ENCODE data around the gene GPRC5B. TPM values are rescaled to one million over a fixed set of nuclear protein-coding genes. Genes with fewer than 3 reads are reported as not detected.
A peak's percentile ranks its signal among the peaks of the same experiment; 100 is the strongest.

Gene GPRC5B, protein sequence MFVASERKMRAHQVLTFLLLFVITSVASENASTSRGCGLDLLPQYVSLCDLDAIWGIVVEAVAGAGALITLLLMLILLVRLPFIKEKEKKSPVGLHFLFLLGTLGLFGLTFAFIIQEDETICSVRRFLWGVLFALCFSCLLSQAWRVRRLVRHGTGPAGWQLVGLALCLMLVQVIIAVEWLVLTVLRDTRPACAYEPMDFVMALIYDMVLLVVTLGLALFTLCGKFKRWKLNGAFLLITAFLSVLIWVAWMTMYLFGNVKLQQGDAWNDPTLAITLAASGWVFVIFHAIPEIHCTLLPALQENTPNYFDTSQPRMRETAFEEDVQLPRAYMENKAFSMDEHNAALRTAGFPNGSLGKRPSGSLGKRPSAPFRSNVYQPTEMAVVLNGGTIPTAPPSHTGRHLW
- polyA plus RNA-seq = not detected

- Mint-ChIP-seq H3K27ac (peak within 1 kb of the TSS in 1 of 3 donors; percentile 76), H3K9me3 (no peaks in the 10 kb centered on the region), H3K4me1 (peaks cover 4 to 22% (median 14%) of the 10 kb centered on the region in 3 donors), H3K27me3 (peaks cover 36% of the 10 kb centered on the region), H3K36me3 (no peaks in the 10 kb centered on the region), H3K4me3 (peak within 1 kb of the TSS; percentile 65 to 93 (median 82))
Observed at GRCh38 chr16:19884611-19885450, at the start of gene GPRC5B. Gene GPRC5B (minus strand): TSS chr16:19884848. CDS start chr16:19872845, 12,003 bp downstream.

- Mint-ChIP-seq H3K27me3 (peaks cover 3% of the 10 kb centered on the region), H3K9me3 (no peaks in the 10 kb centered on the region), H3K4me1 (no peaks in the 10 kb centered on the region), H3K27ac (no peak overlapping the region), H3K36me3 (no peaks in the 10 kb centered on the region), H3K4me3 (no peak overlapping the region)
Observed at GRCh38 chr16:19933740-19934139, 49.1 kb upstream of the GPRC5B start.

GRCh38 chr16:19929062-19929511 lies 44.4 kb upstream of the GPRC5B start:
- H3K27me3 Mint-ChIP-seq = peaks cover 2% of the 10 kb centered on the region
- no peaks in the 10 kb centered on the region for H3K4me1 Mint-ChIP-seq
- no peaks in the 10 kb centered on the region for H3K36me3 Mint-ChIP-seq
- H3K9me3 Mint-ChIP-seq = no peaks in the 10 kb centered on the region
- no peak overlapping the region for H3K27ac Mint-ChIP-seq
- H3K4me3 Mint-ChIP-seq = no peak overlapping the region

DNA sequence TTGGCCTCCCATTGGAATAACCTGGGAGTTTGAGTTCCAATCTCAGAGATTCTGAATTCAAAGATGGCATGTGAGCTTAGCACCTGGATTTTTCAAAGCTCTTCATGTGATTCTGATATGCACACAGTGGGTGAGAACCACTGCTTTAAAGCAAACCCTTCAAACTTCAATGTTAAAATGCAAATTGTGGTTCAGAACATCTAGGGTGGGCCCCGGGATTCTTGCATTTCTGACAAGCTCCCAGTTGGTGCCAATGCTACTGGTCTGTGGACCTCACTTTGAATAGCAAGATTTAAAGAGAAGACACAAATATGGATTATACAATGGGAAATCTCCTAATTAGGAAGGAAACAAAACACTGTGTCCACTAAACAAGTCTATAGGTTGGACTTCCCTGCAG lies 43.8 kb upstream of the GPRC5B start:
- H3K27me3 Mint-ChIP-seq = peaks cover 2% of the 10 kb centered on the region
- no peak overlapping the region for H3K4me3 Mint-ChIP-seq
- no peak overlapping the region for H3K27ac Mint-ChIP-seq
- no peaks in the 10 kb centered on the region for H3K4me1 Mint-ChIP-seq
- no peaks in the 10 kb centered on the region for H3K9me3 Mint-ChIP-seq
- no peaks in the 10 kb centered on the region for H3K36me3 Mint-ChIP-seq

DNA sequence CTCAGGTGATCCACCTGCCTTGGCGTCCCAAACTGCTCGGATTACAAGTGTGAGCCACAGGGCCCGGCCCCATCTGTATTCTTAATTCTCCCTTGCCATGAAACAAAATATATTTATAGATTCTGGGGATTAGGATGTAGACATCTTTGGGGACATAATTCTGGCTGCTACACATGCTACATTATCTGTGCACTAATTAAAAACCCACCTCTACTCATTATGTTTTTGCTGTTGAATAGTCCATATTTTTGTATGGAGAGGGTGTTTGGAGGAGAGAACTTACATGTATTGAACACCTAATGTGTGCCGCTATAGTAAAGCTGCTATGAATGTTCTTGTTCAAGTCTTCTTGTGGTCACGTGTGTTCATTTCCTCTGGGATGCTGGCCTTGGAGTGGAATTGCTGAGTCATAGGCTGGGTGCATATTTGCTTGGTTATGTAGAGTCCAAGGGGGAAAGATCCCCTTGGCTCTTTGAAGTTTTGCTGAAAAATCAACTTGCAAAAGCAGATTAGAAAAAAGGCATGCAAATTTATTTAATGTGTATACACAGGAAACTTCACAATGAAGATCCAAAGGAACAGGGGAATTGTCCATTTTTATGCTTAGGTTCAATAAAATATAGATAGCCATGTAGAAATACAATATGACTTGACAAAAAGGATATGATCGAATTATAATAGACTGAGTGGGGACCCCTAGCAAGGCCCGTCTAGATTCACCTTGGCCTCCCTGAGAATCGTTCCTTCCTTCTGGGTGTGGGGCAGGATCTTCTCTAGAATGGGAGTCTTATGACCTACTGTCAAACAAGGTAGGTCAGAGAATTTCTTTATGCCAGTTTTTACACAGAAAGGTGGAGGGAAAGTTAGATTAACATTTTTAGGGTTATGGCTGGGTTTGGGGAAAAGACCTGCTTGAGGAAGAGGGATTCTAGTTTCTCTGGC lies 42.1 kb upstream of the GPRC5B start:
- H3K27ac Mint-ChIP-seq = no peak overlapping the region
- no peak overlapping the region for H3K4me3 Mint-ChIP-seq
- H3K36me3 Mint-ChIP-seq = no peaks in the 10 kb centered on the region

GRCh38 chr16:19923396-19923795 lies 38.7 kb upstream of the GPRC5B start:
- Mint-ChIP-seq H3K4me3 (no peak overlapping the region), H3K36me3 (no peaks in the 10 kb centered on the region), H3K4me1 (no peaks in the 10 kb centered on the region), H3K27ac (no peak overlapping the region), H3K27me3 (peaks cover 6% of the 10 kb centered on the region), H3K9me3 (peaks cover 0 to 7% (median 4%) of the 10 kb centered on the region in 3 donors)

More for the DNA sequence above, 42.1 kb upstream of the GPRC5B start:
- peaks cover 2% of the 10 kb centered on the region for H3K27me3 Mint-ChIP-seq
- H3K4me1 Mint-ChIP-seq = no peaks in the 10 kb centered on the region
- H3K9me3 Mint-ChIP-seq = peaks cover 0 to 2% (median 0%) of the 10 kb centered on the region in 3 donors

DNA sequence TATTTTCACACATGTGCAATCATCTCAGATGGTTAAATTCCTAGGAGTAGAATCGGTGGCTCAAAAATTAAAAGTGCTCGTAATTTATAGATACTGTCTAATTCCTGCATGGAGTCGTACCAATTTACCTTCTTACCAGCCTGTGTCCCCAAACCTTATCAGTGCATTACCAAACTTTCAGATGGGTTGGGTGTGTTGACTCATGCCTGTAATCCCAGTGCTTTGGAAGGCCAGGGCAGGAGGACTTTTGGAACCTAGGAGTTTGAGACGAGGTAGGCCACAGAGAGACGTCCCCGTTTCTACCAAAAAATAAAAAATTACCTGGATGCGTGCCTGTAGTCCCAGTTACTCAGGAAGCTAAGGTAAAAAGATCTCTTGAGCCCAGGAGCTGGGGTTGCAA lies 34.5 kb upstream of the GPRC5B start:
- H3K4me3 Mint-ChIP-seq = no peak overlapping the region
- H3K36me3 Mint-ChIP-seq = no peaks in the 10 kb centered on the region
- H3K27ac Mint-ChIP-seq = no peak overlapping the region
- H3K9me3 Mint-ChIP-seq = peaks cover 0 to 7% (median 4%) of the 10 kb centered on the region in 3 donors
- H3K4me1 Mint-ChIP-seq = no peaks in the 10 kb centered on the region
- H3K27me3 Mint-ChIP-seq = peaks cover 4% of the 10 kb centered on the region

- peaks cover 0 to 8% (median 4%) of the 10 kb centered on the region in 3 donors for H3K9me3 Mint-ChIP-seq
- no peak overlapping the region for H3K4me3 Mint-ChIP-seq
- peaks cover 5% of the 10 kb centered on the region for H3K27me3 Mint-ChIP-seq
- no peaks in the 10 kb centered on the region for H3K36me3 Mint-ChIP-seq
- no peak overlapping the region for H3K27ac Mint-ChIP-seq
- no peaks in the 10 kb centered on the region for H3K4me1 Mint-ChIP-seq
Observed at GRCh38 chr16:19916064-19916463, 31.4 kb upstream of the GPRC5B start.

DNA sequence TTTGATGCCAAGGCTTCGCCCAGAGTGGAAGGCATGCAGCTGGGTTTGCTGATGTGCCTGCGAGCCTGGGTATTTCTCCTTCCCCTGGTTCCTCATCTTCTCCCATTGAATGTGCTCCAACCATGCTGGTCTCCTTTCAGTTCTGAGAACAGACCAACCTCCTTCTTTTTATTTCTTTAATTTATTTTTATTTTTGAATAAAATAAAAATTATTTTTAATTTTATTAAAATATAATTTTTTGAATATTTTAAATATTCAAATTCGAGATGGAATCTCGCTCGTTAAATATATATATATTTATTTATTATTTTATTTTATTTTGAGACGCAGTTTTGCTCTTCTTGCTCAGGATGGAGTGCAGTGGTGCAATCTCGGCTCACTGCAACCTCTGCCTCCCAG lies 30.2 kb upstream of the GPRC5B start:
- peaks cover 3% of the 10 kb centered on the region for H3K27me3 Mint-ChIP-seq
- H3K27ac Mint-ChIP-seq = no peak overlapping the region
- H3K9me3 Mint-ChIP-seq = peaks cover 0 to 3% (median 0%) of the 10 kb centered on the region in 3 donors
- H3K4me1 Mint-ChIP-seq = no peaks in the 10 kb centered on the region
- no peaks in the 10 kb centered on the region for H3K36me3 Mint-ChIP-seq
- no peak overlapping the region for H3K4me3 Mint-ChIP-seq

- Mint-ChIP-seq H3K4me3 (no peak overlapping the region), H3K4me1 (no peaks in the 10 kb centered on the region), H3K27ac (no peak overlapping the region), H3K27me3 (peaks cover 6% of the 10 kb centered on the region), H3K36me3 (no peaks in the 10 kb centered on the region), H3K9me3 (peaks cover 0 to 3% (median 0%) of the 10 kb centered on the region in 3 donors)
Observed at GRCh38 chr16:19913340-19913645, 28.6 kb upstream of the GPRC5B start.

DNA sequence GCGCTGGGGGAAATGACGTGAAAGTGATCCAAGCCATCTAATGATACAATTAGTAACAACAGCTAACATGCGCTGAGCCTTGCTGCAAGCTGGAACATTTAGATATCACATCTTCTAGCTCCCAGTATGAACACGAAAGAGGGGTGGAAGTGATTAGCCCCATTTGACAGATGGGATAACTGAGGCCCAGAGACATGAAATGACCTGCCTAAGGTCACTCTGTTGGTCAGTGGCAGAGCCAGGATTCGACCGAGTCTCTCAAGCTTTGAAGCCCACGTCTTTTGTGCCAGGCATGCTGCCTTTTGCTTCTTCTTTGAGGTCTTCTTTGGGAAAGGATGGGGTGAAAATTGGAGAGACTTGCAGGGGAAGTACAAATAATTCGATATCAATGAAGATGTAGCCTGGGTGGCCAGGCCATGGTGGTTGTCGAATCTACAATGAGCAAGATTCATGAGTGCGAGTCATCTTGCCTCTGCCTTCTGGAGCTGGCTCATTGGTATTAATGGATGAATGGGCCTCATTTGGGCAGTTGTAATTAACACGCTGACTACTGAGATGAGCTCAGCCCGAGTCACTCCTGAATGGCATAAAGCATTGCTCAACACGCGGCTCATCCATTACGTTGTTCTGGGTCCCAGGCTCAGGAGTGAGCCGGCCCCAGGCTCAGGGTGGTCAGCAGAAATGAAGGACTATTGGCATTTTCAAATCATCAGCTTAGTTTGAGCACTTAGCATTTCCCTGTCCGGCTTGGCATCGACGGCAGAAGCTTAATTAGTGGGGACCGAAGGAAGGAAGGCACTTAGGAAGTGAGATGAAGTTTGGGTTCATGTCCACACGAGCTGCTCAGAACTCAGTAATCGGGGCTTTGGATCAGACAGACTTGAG lies 28.0 kb upstream of the GPRC5B start:
- Mint-ChIP-seq H3K4me3 (no peak overlapping the region), H3K27me3 (peaks cover 12% of the 10 kb centered on the region), H3K27ac (no peak overlapping the region), H3K4me1 (peaks cover 0 to 1% (median 0%) of the 10 kb centered on the region in 3 donors), H3K9me3 (peaks cover 0 to 3% (median 0%) of the 10 kb centered on the region in 3 donors), H3K36me3 (no peaks in the 10 kb centered on the region)

DNA sequence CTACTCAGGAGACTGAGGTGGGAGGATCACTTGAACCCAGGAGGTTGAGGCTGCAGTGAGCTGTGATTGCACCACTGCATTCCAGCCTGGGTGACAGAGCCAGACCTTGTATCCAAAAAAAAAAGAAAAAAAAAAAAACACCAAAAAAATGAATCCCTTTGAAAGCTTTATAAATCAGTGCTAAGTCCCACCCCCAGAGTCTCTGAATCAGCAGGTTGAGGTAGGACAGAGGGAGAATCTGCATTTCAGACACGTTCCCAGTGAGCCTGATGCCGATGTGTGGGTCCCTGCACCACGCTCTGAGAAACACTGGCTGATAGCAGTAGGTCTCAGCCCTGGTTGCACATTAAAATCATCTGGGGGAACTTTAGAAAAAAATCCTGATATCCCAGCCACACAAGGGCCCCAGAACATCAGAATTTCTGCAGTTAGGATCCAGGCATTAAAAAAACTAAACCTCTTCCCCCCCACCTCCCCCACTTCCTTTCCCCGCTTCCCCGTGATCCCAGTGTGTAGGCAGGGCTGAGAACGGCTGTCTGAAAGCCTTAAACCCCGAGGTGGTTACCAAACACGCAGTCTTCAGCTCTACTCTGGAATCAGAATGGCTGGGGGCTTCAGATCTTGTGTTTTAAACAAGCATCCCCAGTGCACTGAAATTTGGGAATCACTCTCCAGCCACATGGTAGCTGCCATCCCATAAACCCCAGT lies 27.3 kb upstream of the GPRC5B start:
- H3K27me3 Mint-ChIP-seq = peaks cover 14% of the 10 kb centered on the region
- H3K4me1 Mint-ChIP-seq = peaks cover 0 to 7% (median 5%) of the 10 kb centered on the region in 3 donors
- H3K4me3 Mint-ChIP-seq = no peak overlapping the region
- no peaks in the 10 kb centered on the region for H3K36me3 Mint-ChIP-seq
- H3K9me3 Mint-ChIP-seq = peaks cover 0 to 3% (median 0%) of the 10 kb centered on the region in 3 donors
- no peak overlapping the region for H3K27ac Mint-ChIP-seq

DNA sequence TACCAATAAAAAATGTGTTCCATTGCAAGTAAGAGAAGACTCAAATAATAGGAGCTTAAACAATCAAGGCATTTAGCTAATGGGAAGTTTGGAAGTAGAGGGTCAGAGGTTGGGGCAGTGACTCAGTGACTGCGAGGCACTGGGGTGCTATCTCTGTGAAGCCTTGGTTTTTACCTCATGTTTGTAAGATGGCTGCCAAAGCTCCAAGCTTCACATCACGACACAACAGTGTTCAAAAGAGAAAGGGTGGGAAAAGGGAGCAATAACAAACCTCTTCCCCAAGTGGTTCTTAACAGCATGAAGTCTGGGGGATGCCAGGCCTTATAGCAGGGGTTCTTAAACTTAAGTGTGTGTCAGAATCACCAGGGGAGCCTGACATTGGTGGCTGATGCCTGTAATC lies 26.6 kb upstream of the GPRC5B start:
- Mint-ChIP-seq H3K36me3 (no peaks in the 10 kb centered on the region), H3K4me3 (no peak overlapping the region), H3K9me3 (peaks cover 0 to 3% (median 0%) of the 10 kb centered on the region in 3 donors), H3K27me3 (peaks cover 19% of the 10 kb centered on the region), H3K4me1 (peaks cover 0 to 7% (median 5%) of the 10 kb centered on the region in 3 donors), H3K27ac (no peak overlapping the region)
